ENCODE data around the gene MRPS30. TPM values are rescaled to one million over a fixed set of nuclear protein-coding genes. Genes with fewer than 3 reads are reported as not detected.

The MRPS30 gene
- total RNA-seq, 1 experiment from 2014 or later: 106 TPM

- no peak for TF ChIP-seq CTCF (conservative IDR thresholded peaks at IDR 0.05)
- no peak for TF ChIP-seq EZH2 (IDR thresholded peaks at IDR 0.05; ENCODE audit: low read depth)
- CTCF ChIA-PET: no interaction called here
- no peak overlapping the region for H2AFZ ChIP-seq
- POLR2A ChIA-PET (ENCODE audit: unreplicated experiment): interaction anchor here (0.6 kb wide), 1 partner anchor 241 kb away, joined by 9 read pairs; no protein-coding TSS in a partner anchor
- DNase-seq: no peak
- no peaks in the 10 kb centered on the region for H3K27me3 ChIP-seq (ENCODE audit: insufficient read depth, low read depth)
- H3K79me2 ChIP-seq (ENCODE audit: low read depth): no peaks in the 10 kb centered on the region
- H3K9me3 ChIP-seq (ENCODE audit: insufficient read depth, low read depth): no peaks in the 10 kb centered on the region
- no peak overlapping the region for H3K4me2 ChIP-seq
- H4K20me1 ChIP-seq (ENCODE audit: insufficient read depth): no peaks in the 10 kb centered on the region
- BruUV-seq (replicated peaks): no TSS peak
- intact Hi-C loops (cut with micrococcal nuclease; ENCODE audit: unreplicated experiment): no loop called here
- no peaks in the 10 kb centered on the region for H3K36me3 ChIP-seq (ENCODE audit: low read depth)
- H3K4me3 ChIP-seq: no peak overlapping the region
- no peaks in the 10 kb centered on the region; the same call in 1 of the 2 replicates for H3K9me2 ChIP-seq (ENCODE audit: insufficient read depth)
- H3K4me1 ChIP-seq (replicated peaks; ENCODE audit: insufficient read depth): no peaks in the 10 kb centered on the region
- H3K27ac ChIP-seq: no peak overlapping the region
- H3F3A ChIP-seq (ENCODE audit: insufficient read depth, low read depth): no peaks in the 10 kb centered on the region
These were observed 6.8 kb upstream of the MRPS30 start for GRCh38 chr5:44801992-44802391.

GRCh38 chr5:44806608-44807007 lies 2.1 kb upstream of the MRPS30 start:
- peaks cover 9% of the 10 kb centered on the region for H3F3A ChIP-seq (ENCODE audit: insufficient read depth, low read depth)
- intact Hi-C loops (cut with micrococcal nuclease; ENCODE audit: unreplicated experiment): loop anchor here (5.0 kb wide), 1 partner anchor 71 kb away; no protein-coding TSS in a partner anchor
- H3K4me2 ChIP-seq: no peak overlapping the region
- no peaks in the 10 kb centered on the region; the same call in 1 of the 2 replicates for H3K9me2 ChIP-seq (ENCODE audit: insufficient read depth)
- no peak overlapping the region for H3K27ac ChIP-seq
- H3K4me1 ChIP-seq (replicated peaks; ENCODE audit: insufficient read depth): peaks cover 24% of the 10 kb centered on the region
- peaks cover 36% of the 10 kb centered on the region for H3K79me2 ChIP-seq (ENCODE audit: low read depth)
- POLR2A ChIA-PET (ENCODE audit: unreplicated experiment): no interaction called here
- H3K36me3 ChIP-seq (ENCODE audit: low read depth): peaks cover 10% of the 10 kb centered on the region
- no peaks in the 10 kb centered on the region for H3K9me3 ChIP-seq (ENCODE audit: insufficient read depth, low read depth)
- CTCF ChIA-PET: no interaction called here
- no peak for TF ChIP-seq EZH2 (IDR thresholded peaks at IDR 0.05; ENCODE audit: low read depth)
- TF ChIP-seq CTCF (conservative IDR thresholded peaks at IDR 0.05): no peak
- peaks cover 11% of the 10 kb centered on the region for H4K20me1 ChIP-seq (ENCODE audit: insufficient read depth)
- BruUV-seq (replicated peaks): no TSS peak
- H3K27me3 ChIP-seq (ENCODE audit: insufficient read depth, low read depth): no peaks in the 10 kb centered on the region
- H3K4me3 ChIP-seq: no peak overlapping the region
- H2AFZ ChIP-seq: no peak overlapping the region
- no peak for DNase-seq

GRCh38 chr5:44807269-44807668 lies 1.5 kb upstream of the MRPS30 start:
- H3K36me3 ChIP-seq (ENCODE audit: low read depth): peaks cover 17% of the 10 kb centered on the region
- no peaks in the 10 kb centered on the region for H3K9me3 ChIP-seq (ENCODE audit: insufficient read depth, low read depth)
- POLR2A ChIA-PET (ENCODE audit: unreplicated experiment): no interaction called here
- CTCF ChIA-PET: no interaction called here
- H3K4me1 ChIP-seq (replicated peaks; ENCODE audit: insufficient read depth): peaks cover 26% of the 10 kb centered on the region
- H2AFZ ChIP-seq: no peak overlapping the region
- no peak overlapping the region for H3K4me2 ChIP-seq
- peaks cover 18% of the 10 kb centered on the region for H4K20me1 ChIP-seq (ENCODE audit: insufficient read depth)
- no peak overlapping the region for H3K4me3 ChIP-seq
- TF ChIP-seq EZH2 (IDR thresholded peaks at IDR 0.05; ENCODE audit: low read depth) (no peak), CTCF (conservative IDR thresholded peaks at IDR 0.05) (no peak)
- intact Hi-C loops (cut with micrococcal nuclease; ENCODE audit: unreplicated experiment): loop anchor here (5.0 kb wide), 1 partner anchor 70 kb away; no protein-coding TSS in a partner anchor
- no TSS peak for BruUV-seq (replicated peaks)
- DNase-seq: no peak
- no peaks in the 10 kb centered on the region for H3K27me3 ChIP-seq (ENCODE audit: insufficient read depth, low read depth)
- H3K27ac ChIP-seq: no peak overlapping the region
- peaks cover 9% of the 10 kb centered on the region for H3F3A ChIP-seq (ENCODE audit: insufficient read depth, low read depth)
- peaks cover 42% of the 10 kb centered on the region for H3K79me2 ChIP-seq (ENCODE audit: low read depth)
- H3K9me2 ChIP-seq (ENCODE audit: insufficient read depth): no peaks in the 10 kb centered on the region; the same call in 1 of the 2 replicates
